Gastroesophageal sphincter (tissue), 4 donors: Measurements from ENCODE around the gene CNP. TPM values are rescaled to one million over a fixed set of nuclear protein-coding genes. Genes with fewer than 3 reads are reported as not detected.

Experiments
- ATAC-seq: fragments of 150-250 bp; one replicate; pipeline ENCODE4 v1.9.1; 2016; ENCODE audit warnings: mild to moderate bottlenecking, moderate library complexity
- H3K27ac ChIP-seq, 4 donors: fragments of 200-600 bp; sonication (generic) in 3 of 4; 1 replicate in 3 of 4; 2 replicates in 1 of 4; pipeline ENCODE4 v1.5.1; 2016 to 2019
- H3K27me3 ChIP-seq: fragments of 200-600 bp; sonication (generic); one replicate; pipeline ENCODE4 v1.5.1; 2019
- H3K36me3 ChIP-seq, 2 donors: fragments of 200-600 bp; sonication (generic); one replicate each; pipeline ENCODE4 v1.5.1; 2019; ENCODE audit warnings: control low read depth in 1 of 2
- H3K4me1 ChIP-seq, 3 donors: fragments of 200-600 bp; sonication (generic); 1 replicate in 2 of 3; 2 replicates in 1 of 3; pipeline ENCODE4 v1.5.1; 2016 to 2019; ENCODE audit warnings: control low read depth in 2 of 3
- H3K4me3 ChIP-seq, 2 donors: fragments of 200-600 bp; sonication (generic); one replicate each; pipeline ENCODE4 v1.5.1; 2019; ENCODE audit warnings: mild to moderate bottlenecking in 1 of 2, moderate library complexity in 1 of 2
- H3K9me3 ChIP-seq, 3 donors: fragments of 200-600 bp; sonication (generic); one replicate each; pipeline ENCODE4 v1.5.1; 2017 to 2019; ENCODE audit warnings: control low read depth in 2 of 3
- CTCF ChIP-seq, 4 experiments: fragments of 200-600 bp in 2 of 4; fragments of 450-650 bp in 2 of 4; sonication (generic) in 1 of 4; IDR thresholded peaks; one replicate each; pipeline ENCODE4 v1.5.1; 2017 to 2019; ENCODE audit warnings: antibody characterized with exemption in 4 of 4, mild to moderate bottlenecking in 2 of 4, moderate library complexity in 2 of 4
- EP300 ChIP-seq: sonication (generic); formaldehyde crosslinking; IDR thresholded peaks from one replicate; pipeline ENCODE4 v1.6.1; 2017; ENCODE audit warnings: antibody characterized with exemption, mild to moderate bottlenecking
- POLR2A ChIP-seq, 2 donors: fragments of 450-650 bp; IDR thresholded peaks; one replicate each; pipeline ENCODE4 v1.6.1; 2017; ENCODE audit warnings: antibody characterized with exemption in 2 of 2, mild to moderate bottlenecking in 2 of 2, moderate library complexity in 1 of 2
- POLR2AphosphoS5 ChIP-seq: sonication (generic); formaldehyde crosslinking; IDR thresholded peaks from one replicate; pipeline ENCODE4 v1.6.1; 2017; ENCODE audit warnings: antibody characterized with exemption
- WGBS, 2 donors: methylation state at CpG; one replicate each; pipeline ENCODE4 v1.1.5; 2018; ENCODE audit warnings: low coverage in 1 of 2; 5-methylcytosine and 5-hydroxymethylcytosine counted together
- total RNA-seq, 4 donors: library from RNA; depleted of rRNA; stranded (reverse); fragments of >200 nt; gene quantifications; one replicate each; pipeline ENCODE4 v1.1.0, GENCODE V29; 2016

Gene CNP
- 10 to 100 TPM; 56.7 to 97.9 (median 64.7) TPM for total RNA-seq

GRCh38 chr17:41966463-41967140 lies at the start of gene CNP:
CNP (plus strand) TSS chr17:41966795; CDS start chr17:41966885, 90 bp downstream.
- peak in 1 of 4 experiments; percentile 18 for TF ChIP-seq CTCF (IDR thresholded peaks at IDR 0.05)
- TF ChIP-seq POLR2A (IDR thresholded peaks at IDR 0.05): peak; percentile 78 to 85
- peak; percentile 87 for TF ChIP-seq POLR2AphosphoS5
- no peak for TF ChIP-seq EP300
- Histone ChIP-seq H3K9me3 (no peaks in the 10 kb centered on the region), H3K4me3 (peak within 1 kb of the TSS; percentile 78 to 81), H3K4me1 (peaks cover 0 to 67% (median 20%) of the 10 kb centered on the region in 3 donors), H3K27ac (peak within 1 kb of the TSS; percentile 79 to 92 (median 89)), H3K36me3 (peaks cover 0 to 38% of the 10 kb centered on the region in 2 donors), H3K27me3 (no peaks in the 10 kb centered on the region)
- WGBS, 2 donors: 0% methylated on average over 2 to 9 of the region's 71 CpGs
- ATAC-seq: peak; percentile 94

- no peaks in the 10 kb centered on the region for H3K27me3 ChIP-seq
- H3K9me3 ChIP-seq: no peaks in the 10 kb centered on the region
- H3K27ac ChIP-seq: peak overlapping the region in 3 of 4 donors; percentile 92 to 96 (median 94)
- 11 to 22% methylated on average over 2 to 4 of the region's 4 CpGs for WGBS, 2 donors
- TF ChIP-seq POLR2AphosphoS5 (peak; percentile 27), EP300 (no peak)
- ATAC-seq: no peak
- peaks cover 0 to 54% (median 22%) of the 10 kb centered on the region in 3 donors for H3K4me1 ChIP-seq
- H3K4me3 ChIP-seq: peak overlapping the region in 1 of 2 donors; percentile 96
- H3K36me3 ChIP-seq: peaks cover 0 to 16% of the 10 kb centered on the region in 2 donors
These were observed 49.4 kb upstream of the CNP start for GRCh38 chr17:41917192-41917591.

GRCh38 chr17:41917679-41918313 lies 48.8 kb upstream of the CNP start:
- Histone ChIP-seq H3K27ac (peak overlapping the region; percentile 31 to 96 (median 93)), H3K4me3 (peak overlapping the region; percentile 48 to 96), H3K9me3 (no peaks in the 10 kb centered on the region), H3K4me1 (peaks cover 0 to 54% (median 22%) of the 10 kb centered on the region in 3 donors), H3K36me3 (peaks cover 0 to 10% of the 10 kb centered on the region in 2 donors), H3K27me3 (no peaks in the 10 kb centered on the region)
- WGBS, 2 donors: 30 to 38% methylated on average over 2 to 3 of the region's 26 CpGs
- TF ChIP-seq CTCF (IDR thresholded peaks at IDR 0.05) (no peak), EP300 (no peak), POLR2A (IDR thresholded peaks at IDR 0.05) (no peak), POLR2AphosphoS5 (no peak)
- no peak for ATAC-seq

- Histone ChIP-seq H3K27ac (peak within 1 kb of the TSS; percentile 31 to 96 (median 93)), H3K27me3 (no peaks in the 10 kb centered on the region), H3K36me3 (peaks cover 0 to 3% of the 10 kb centered on the region in 2 donors), H3K4me1 (peaks cover 0 to 52% (median 21%) of the 10 kb centered on the region in 3 donors), H3K4me3 (peak within 1 kb of the TSS; percentile 48 to 96), H3K9me3 (no peaks in the 10 kb centered on the region)
- peak in 2 of 4 experiments; percentile 3 to 13 for TF ChIP-seq CTCF (IDR thresholded peaks at IDR 0.05)
- no peak for TF ChIP-seq EP300
- peak; percentile 68 for TF ChIP-seq POLR2AphosphoS5
- TF ChIP-seq POLR2A (IDR thresholded peaks at IDR 0.05): peak; percentile 60 to 65
- 1% methylated on average over 16 of the region's 80 CpGs; no CpG with 5 or more reads in 1 of the 2 donors for WGBS, 2 donors
- ATAC-seq: peak; percentile 99
These were observed 48.1 kb upstream of the CNP start, which contains the start of gene ACLY for GRCh38 chr17:41918314-41919164. ACLY (minus strand) TSS chr17:41918951; CDS start chr17:41913873, 5,078 bp downstream.
